NCI-H1694 treated with DMSO at 0.1 percent for 48 hours (cell line): ENCODE results near the gene TINAG.
"Not testable (repeated sequence)": the region's sequence is repeated elsewhere in the genome, so short reads cannot be mapped to it uniquely, and the experiment has no call there.

Source experiments
- DNase-seq: peaks from one replicate; lab custom pipeline; 2025; lab: John Stamatoyannopoulos, UW

The TINAG gene

GRCh38 chr6:54308986-54309315, 710 bp downstream of the TINAG start:
- DNase-seq, result no peak

GRCh38 chr6:54310377-54311152, 2.3 kb downstream of the TINAG start:
- DNase-seq, result no peak

- DNase-seq, result no peak
Measured at GRCh38 chr6:54315656-54316055, 7.4 kb downstream of the TINAG start.

GRCh38 chr6:54320871-54321270, 12.6 kb downstream of the TINAG start:
- DNase-seq, result peak; percentile 91

- DNase-seq, result no peak
Measured at GRCh38 chr6:54327631-54328030, 19.4 kb downstream of the TINAG start.

- DNase-seq, result not testable (repeated sequence)
Measured at GRCh38 chr6:54331571-54331970, 23.3 kb downstream of the TINAG start.

- no peak for DNase-seq
Measured at GRCh38 chr6:54335871-54336270, 27.6 kb downstream of the TINAG start.

- no peak for DNase-seq
Measured at GRCh38 chr6:54353975-54354374, 45.7 kb downstream of the TINAG start.

GRCh38 chr6:54354608-54355007, 46.4 kb downstream of the TINAG start:
- no peak for DNase-seq

- no peak for DNase-seq
Measured at GRCh38 chr6:54357141-54357540, 48.9 kb downstream of the TINAG start.

- DNase-seq, result no peak
Measured at GRCh38 chr6:54361188-54361587, 52.9 kb downstream of the TINAG start.

GRCh38 chr6:54361734-54362133, 53.5 kb downstream of the TINAG start:
- DNase-seq, result no peak

GRCh38 chr6:54366667-54367327, 58.6 kb downstream of the TINAG start:
- no peak for DNase-seq

- no peak for DNase-seq
Measured at GRCh38 chr6:54377776-54378175, 69.5 kb downstream of the TINAG start.

GRCh38 chr6:54386295-54386694, 78.1 kb downstream of the TINAG start:
- DNase-seq, result no peak

- DNase-seq, result no peak
Measured at GRCh38 chr6:54390362-54390761, 82.1 kb downstream of the TINAG start.

GRCh38 chr6:54391577-54391976, 83.3 kb downstream of the TINAG start:
- no peak for DNase-seq

- no peak for DNase-seq
Measured at GRCh38 chr6:54403096-54403495, 94.9 kb downstream of the TINAG start.

- no peak for DNase-seq
Measured at GRCh38 chr6:54404791-54405190, 96.5 kb downstream of the TINAG start.

- DNase-seq, result no peak
Measured at GRCh38 chr6:54411767-54412166, 103.5 kb downstream of the TINAG start.

GRCh38 chr6:54415517-54415916, 107.3 kb downstream of the TINAG start:
- no peak for DNase-seq

- DNase-seq, result no peak
Measured at GRCh38 chr6:54419885-54420284, 111.6 kb downstream of the TINAG start.

- no peak for DNase-seq
Measured at GRCh38 chr6:54426995-54427394, 118.8 kb downstream of the TINAG start.

GRCh38 chr6:54427396-54427937, 119.2 kb downstream of the TINAG start:
- DNase-seq, result no peak
